Naive thymus-derived CD4-positive, alpha-beta T cell (primary cell): ENCODE data around the gene PRDM16. TPM values are rescaled to one million over a fixed set of nuclear protein-coding genes. Genes with fewer than 3 reads are reported as not detected.
A peak's percentile ranks its signal among the peaks of the same experiment; 100 is the strongest.

Experiments
- ATAC-seq: fragments of 150-1000 bp; cut with Tn5 transposase; 2 replicates; pipeline ENCODE4 v1.10.0; 2021; ENCODE audit warnings: mild to moderate bottlenecking, moderate library complexity
- CTCF ChIA-PET: fragments of 350-600 bp; sonication (Branson Sonifier 250); formaldehyde crosslinking; loops from one replicate; lab custom pipeline; 2021; ENCODE audit warnings: antibody characterized with exemption; lab: Charles Lee
- POLR2A ChIA-PET: fragments of 350-600 bp; sonication (Branson Sonifier 250); formaldehyde crosslinking; loops from one replicate; lab custom pipeline; 2021; ENCODE audit warnings: antibody characterized with exemption, inconsistent platforms; lab: Charles Lee
- DNase-seq, 9 donors: peaks; one replicate each; pipeline versions ENCODE4 v3.0.0 to v3.0.0-alpha.2; 2020 to 2022; ENCODE audit warnings: mixed read lengths in 1 of 9
- H3K27ac ChIP-seq: one replicate; pipeline ENCODE4 v1.7.0; 2013; ENCODE audit warnings: mild to moderate bottlenecking, low read depth, low read length, moderate library complexity
- H3K27me3 ChIP-seq, 2 donors: one replicate each; pipeline ENCODE4 v1.7.0; 2013; ENCODE audit warnings: low read length in 2 of 2, mild to moderate bottlenecking in 2 of 2, moderate library complexity in 2 of 2; ENCODE audit not compliant: control insufficient read depth in 2 of 2, insufficient read depth in 2 of 2
- H3K36me3 ChIP-seq, 3 experiments: 1 replicate in 2 of 3; 2 replicates in 1 of 3; pipeline ENCODE4 v1.7.0; 2013; ENCODE audit warnings: low read length in 3 of 3, mild to moderate bottlenecking in 3 of 3, moderate library complexity in 1 of 3; ENCODE audit not compliant: insufficient read depth in 3 of 3, control insufficient read depth in 2 of 3
- H3K4me1 ChIP-seq, 2 donors: one replicate each; pipeline ENCODE4 v1.7.0; 2013; ENCODE audit warnings: low read length in 2 of 2, mild to moderate bottlenecking in 2 of 2, moderate library complexity in 1 of 2; ENCODE audit not compliant: control insufficient read depth in 2 of 2, insufficient read depth in 2 of 2
- H3K4me3 ChIP-seq: 2 replicates; pipeline ENCODE4 v1.7.0; 2013; ENCODE audit warnings: mild to moderate bottlenecking, low read length
- H3K9me3 ChIP-seq, 3 experiments: 1 replicate in 2 of 3; 2 replicates in 1 of 3; pipeline ENCODE4 v1.7.0; 2013; ENCODE audit warnings: low read length in 3 of 3; ENCODE audit not compliant: control insufficient read depth in 2 of 3
- H3K27ac Mint-ChIP-seq, 9 donors: one replicate each; pipeline ENCODE4 v1.8.0; 2020 to 2022; ENCODE audit warnings: mixed read lengths in 9 of 9, mild to moderate bottlenecking in 8 of 9, moderate library complexity in 5 of 9, inconsistent platforms in 2 of 9
- H3K27me3 Mint-ChIP-seq, 5 donors: one replicate each; pipeline ENCODE4 v1.8.0; 2021 to 2022; ENCODE audit warnings: mixed read lengths in 5 of 5, mild to moderate bottlenecking in 1 of 5
- H3K36me3 Mint-ChIP-seq, 5 donors: one replicate each; pipeline ENCODE4 v1.8.0; 2020 to 2022; ENCODE audit warnings: mixed read lengths in 5 of 5, mild to moderate bottlenecking in 3 of 5, inconsistent platforms in 1 of 5
- H3K4me1 Mint-ChIP-seq, 7 donors: one replicate each; pipeline ENCODE4 v1.8.0; 2020 to 2022; ENCODE audit warnings: mixed read lengths in 7 of 7, mild to moderate bottlenecking in 3 of 7, inconsistent platforms in 1 of 7
- H3K4me3 Mint-ChIP-seq, 10 donors: one replicate each; pipeline ENCODE4 v1.8.0; 2020 to 2022; ENCODE audit warnings: mild to moderate bottlenecking in 10 of 10, mixed read lengths in 10 of 10, moderate library complexity in 6 of 10, inconsistent platforms in 2 of 10
- H3K9me3 Mint-ChIP-seq, 11 donors: one replicate each; pipeline ENCODE4 v1.8.0; 2020 to 2022; ENCODE audit warnings: mixed read lengths in 11 of 11, mild to moderate bottlenecking in 4 of 11, inconsistent platforms in 1 of 11, moderate library complexity in 1 of 11
- intact Hi-C, 2 donors: fragments of 100-400 bp; cut with micrococcal nuclease; formaldehyde crosslinking; loops; one replicate each; pipeline ENCODE4 v1.15.1; 2023
- polyA plus RNA-seq, 2 donors: library from polyadenylated mRNA; unstranded; fragments of 300-500 nt; fragmentation: Illumina TruSeq; gene quantifications; one replicate each; pipeline ENCODE4 v1.2.3, GENCODE V29; 2021
- total RNA-seq, 6 experiments: library from RNA in 5 of 6; stranded (reverse) in 5 of 6; gene quantifications; 1 replicate in 5 of 6; 2 replicates in 1 of 6; pipeline ENCODE4 v1.2.3 and lab custom pipeline; 2021 to 2026

PRDM16 gene
- total and polyA plus RNA-seq, 7 experiments from 2014 or later: 0.05 to 0.61 (median 0.36) TPM; not detected in 2

DNA sequence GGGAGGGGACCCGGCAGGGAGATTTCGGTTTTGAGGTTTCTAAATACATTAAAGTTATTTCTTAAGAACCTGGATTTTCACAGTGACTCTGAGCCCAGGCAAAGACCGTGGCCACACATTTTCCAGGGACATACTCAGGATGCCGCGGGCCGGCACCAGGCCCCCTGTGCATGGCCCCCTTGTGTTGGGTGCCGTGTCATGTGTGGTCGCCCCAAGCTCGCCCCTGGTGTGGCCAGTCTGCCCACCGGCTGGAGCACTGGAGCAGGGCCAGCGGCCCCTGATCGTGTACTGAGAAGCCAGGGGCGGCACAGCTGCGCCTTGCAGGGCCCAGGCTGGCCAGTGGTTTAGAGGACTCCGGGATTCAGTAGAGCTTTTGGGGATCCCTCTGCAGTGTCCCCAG lies 412.0 kb downstream of the PRDM16 start:
- no peak overlapping the region for H3K4me3 Mint-ChIP-seq
- peaks cover 0 to 3% (median 0%) of the 10 kb centered on the region in 11 donors for H3K9me3 Mint-ChIP-seq
- H3K27ac Mint-ChIP-seq: no peak overlapping the region
- Histone ChIP-seq H3K27me3 (no peaks in the 10 kb centered on the region), H3K4me3 (no peak overlapping the region), H3K4me1 (no peaks in the 10 kb centered on the region), H3K9me3 (no peaks in the 10 kb centered on the region), H3K27ac (no peak overlapping the region), H3K36me3 (no peaks in the 10 kb centered on the region)
- ATAC-seq: no peak
- H3K27me3 Mint-ChIP-seq: peaks cover 0 to 3% (median 0%) of the 10 kb centered on the region in 5 donors
- H3K36me3 Mint-ChIP-seq: no peaks in the 10 kb centered on the region
- intact Hi-C loops: no loop called here
- ChIA-PET CTCF (no interaction called here), POLR2A (no interaction called here)
- peaks cover 0 to 3% (median 0%) of the 10 kb centered on the region in 7 donors for H3K4me1 Mint-ChIP-seq
- no peak for DNase-seq

DNA sequence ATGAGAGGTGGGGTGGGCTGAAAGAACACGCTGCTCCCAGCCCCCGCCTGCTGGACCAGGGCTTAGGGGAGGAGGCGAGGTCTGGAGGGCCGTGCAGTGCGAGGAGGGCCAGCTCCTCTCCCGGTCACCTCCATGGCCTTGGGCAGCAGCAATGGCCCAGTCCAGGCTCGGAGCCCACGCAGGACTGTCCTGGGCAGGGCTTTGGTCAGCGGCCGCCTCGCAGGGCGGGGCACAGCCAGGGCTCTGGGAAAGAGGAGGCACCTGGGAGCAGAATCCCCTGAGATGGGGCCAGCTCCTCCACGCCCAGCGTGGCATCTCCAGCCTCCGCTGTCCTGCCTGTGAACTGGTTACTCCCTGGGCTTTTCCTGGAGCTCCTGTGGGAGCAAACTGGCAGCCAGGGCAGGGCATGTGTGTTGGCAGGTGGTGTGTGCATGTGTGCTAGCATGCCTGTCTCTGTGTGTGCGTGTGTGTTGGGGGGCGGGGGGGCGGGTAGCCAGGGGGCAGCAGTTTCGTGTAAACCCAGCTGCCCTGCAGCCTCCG lies 412.9 kb downstream of the PRDM16 start:
- Mint-ChIP-seq H3K27me3 (peaks cover 0 to 3% (median 0%) of the 10 kb centered on the region in 5 donors), H3K9me3 (peaks cover 0 to 6% (median 0%) of the 10 kb centered on the region in 11 donors), H3K4me1 (peaks cover 0 to 3% (median 0%) of the 10 kb centered on the region in 7 donors), H3K27ac (no peak overlapping the region), H3K36me3 (no peaks in the 10 kb centered on the region), H3K4me3 (no peak overlapping the region)
- H3K27ac ChIP-seq: no peak overlapping the region
- ChIA-PET CTCF (interaction anchor here (0.6 kb wide), 1 partner anchor 25 kb away, joined by 3 read pairs; no protein-coding TSS in a partner anchor), POLR2A (no interaction called here)
- intact Hi-C loops: no loop called here
- H3K27me3 ChIP-seq: no peaks in the 10 kb centered on the region
- H3K4me3 ChIP-seq: no peak overlapping the region
- H3K4me1 ChIP-seq: no peaks in the 10 kb centered on the region
- DNase-seq (no peak), ATAC-seq (no peak)
- no peaks in the 10 kb centered on the region for H3K36me3 ChIP-seq
- no peaks in the 10 kb centered on the region for H3K9me3 ChIP-seq

DNA sequence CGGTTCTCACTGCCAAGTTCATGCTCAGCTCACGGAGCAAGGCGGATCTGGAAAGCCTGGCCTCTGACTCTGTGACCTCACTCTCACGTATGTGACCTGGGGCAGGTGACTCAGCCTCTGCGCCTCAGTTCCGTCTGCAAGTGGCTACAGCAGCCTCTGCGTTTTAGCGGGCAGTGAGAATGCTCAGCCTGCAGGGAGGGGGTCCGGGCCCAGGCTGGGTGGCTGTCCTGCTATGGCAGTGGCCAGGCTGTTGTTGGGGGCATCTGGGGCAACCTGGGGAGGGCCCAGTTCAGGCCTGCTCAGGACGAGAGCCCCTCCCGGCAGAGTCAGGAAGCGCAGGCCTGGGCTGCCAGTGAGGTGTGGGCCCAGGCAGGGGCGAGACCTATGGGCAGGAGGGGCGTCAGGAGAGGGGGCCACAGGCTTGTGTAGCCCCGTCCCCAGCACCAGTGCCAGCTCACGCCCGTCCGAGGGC lies 413.4 kb downstream of the PRDM16 start:
- no peak overlapping the region for H3K27ac ChIP-seq
- peaks cover 0 to 3% (median 0%) of the 10 kb centered on the region in 5 donors for H3K27me3 Mint-ChIP-seq
- peaks cover 0 to 3% (median 0%) of the 10 kb centered on the region in 7 donors for H3K4me1 Mint-ChIP-seq
- peaks cover 0 to 9% (median 2%) of the 10 kb centered on the region in 11 donors for H3K9me3 Mint-ChIP-seq
- CTCF ChIA-PET: no interaction called here
- no peak overlapping the region for H3K27ac Mint-ChIP-seq
- H3K36me3 ChIP-seq: no peaks in the 10 kb centered on the region
- H3K27me3 ChIP-seq: no peaks in the 10 kb centered on the region
- ATAC-seq (no peak), DNase-seq (no peak)
- peaks cover 0 to 4% (median 0%) of the 10 kb centered on the region in 5 donors for H3K36me3 Mint-ChIP-seq
- no peak overlapping the region for H3K4me3 Mint-ChIP-seq
- H3K9me3 ChIP-seq: no peaks in the 10 kb centered on the region
- no peaks in the 10 kb centered on the region for H3K4me1 ChIP-seq
- intact Hi-C loops: no loop called here
- H3K4me3 ChIP-seq: no peak overlapping the region
- POLR2A ChIA-PET: no interaction called here

DNA sequence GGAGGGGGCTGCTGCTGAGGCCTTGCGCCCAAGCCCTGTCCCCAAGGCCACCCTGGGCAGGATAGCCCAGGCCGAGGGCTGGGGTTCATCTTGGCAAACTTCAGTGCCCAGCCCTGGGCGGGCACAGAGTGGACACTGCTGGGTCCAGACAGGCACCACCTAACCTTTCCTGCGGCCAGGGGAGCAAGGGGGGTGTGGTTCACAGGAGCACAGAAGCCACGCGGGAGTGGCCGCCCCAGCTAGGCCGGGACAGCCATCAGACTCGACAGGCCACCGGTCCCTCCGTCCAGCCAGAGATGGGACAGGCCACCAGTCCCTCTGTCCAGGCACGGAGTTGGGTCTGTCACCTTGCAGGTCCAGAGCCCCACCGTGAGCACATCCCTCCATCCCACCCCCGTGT lies 414.4 kb downstream of the PRDM16 start:
- Histone ChIP-seq H3K27me3 (no peaks in the 10 kb centered on the region), H3K4me3 (no peak overlapping the region), H3K36me3 (no peaks in the 10 kb centered on the region), H3K9me3 (peaks cover 0 to 4% (median 0%) of the 10 kb centered on the region in 3 experiments), H3K4me1 (no peaks in the 10 kb centered on the region), H3K27ac (no peak overlapping the region)
- H3K4me3 Mint-ChIP-seq: no peak overlapping the region
- ATAC-seq (no peak), DNase-seq (no peak)
- peaks cover 0 to 7% (median 0%) of the 10 kb centered on the region in 5 donors for H3K36me3 Mint-ChIP-seq
- H3K27ac Mint-ChIP-seq: no peak overlapping the region
- ChIA-PET POLR2A (no interaction called here), CTCF (no interaction called here)
- H3K4me1 Mint-ChIP-seq: peaks cover 0 to 3% (median 0%) of the 10 kb centered on the region in 7 donors
- peaks cover 0 to 3% (median 0%) of the 10 kb centered on the region in 5 donors for H3K27me3 Mint-ChIP-seq
- intact Hi-C loops: loop anchor here in 1 of 2 donors (1.0 kb wide), 1 partner anchor 30 kb away; no protein-coding TSS in a partner anchor
- peaks cover 0 to 15% (median 3%) of the 10 kb centered on the region in 11 donors for H3K9me3 Mint-ChIP-seq

DNA sequence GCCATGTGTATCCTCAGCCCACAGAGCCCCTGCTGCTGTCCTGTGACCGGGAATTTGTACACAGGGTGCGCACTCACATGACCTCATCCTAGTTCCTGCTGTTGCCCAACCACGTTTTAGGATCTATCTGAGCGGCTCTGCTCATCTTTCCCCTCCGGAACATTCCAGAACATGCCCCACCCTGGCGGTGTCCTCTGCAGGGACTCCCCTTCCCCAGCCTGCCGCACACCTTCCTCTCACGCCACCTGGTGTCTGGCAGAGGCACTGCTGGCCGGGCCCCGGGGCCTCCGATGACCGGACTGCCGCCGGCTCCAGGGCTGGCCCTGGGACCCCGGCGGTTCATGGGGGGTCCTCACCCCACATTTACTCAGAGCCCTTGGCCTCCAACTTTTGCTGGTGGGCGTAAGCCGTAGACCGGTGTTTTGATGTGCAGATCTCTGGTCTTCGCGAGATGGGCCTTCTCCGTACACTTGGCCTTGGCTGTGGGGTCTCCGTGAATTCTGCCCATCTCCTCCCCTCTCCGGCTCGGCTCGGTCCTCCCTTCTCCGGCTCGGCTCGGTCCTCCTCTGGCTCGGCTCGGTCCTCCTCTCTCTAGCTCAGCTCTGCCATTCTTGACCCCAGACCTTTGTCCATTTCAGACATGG lies 414.9 kb downstream of the PRDM16 start:
- peaks cover 0 to 10% (median 0%) of the 10 kb centered on the region in 3 experiments for H3K9me3 ChIP-seq
- peaks cover 0 to 2% (median 0%) of the 10 kb centered on the region in 3 experiments for H3K36me3 ChIP-seq
- no peak overlapping the region for H3K4me3 ChIP-seq
- no peak overlapping the region for H3K27ac ChIP-seq
- H3K9me3 Mint-ChIP-seq: peaks cover 0 to 20% (median 5%) of the 10 kb centered on the region in 11 donors
- H3K36me3 Mint-ChIP-seq: peaks cover 0 to 13% (median 5%) of the 10 kb centered on the region in 5 donors
- H3K27me3 Mint-ChIP-seq: peaks cover 0 to 3% (median 0%) of the 10 kb centered on the region in 5 donors
- H3K4me1 ChIP-seq: no peaks in the 10 kb centered on the region
- ATAC-seq (peak; percentile 59), DNase-seq (peak in 7 of 9 donors; percentile 21 to 64 (median 33))
- H3K27ac Mint-ChIP-seq: peak overlapping the region in 2 of 9 donors; percentile 46 to 60
- CTCF ChIA-PET: interaction anchor here (0.7 to 0.9 kb wide), 3 partner anchors 135 to 1003 kb away, joined by 3 to 4 read pairs (median 4); no protein-coding TSS in a partner anchor
- POLR2A ChIA-PET: no interaction called here
- no peaks in the 10 kb centered on the region for H3K27me3 ChIP-seq
- peak overlapping the region in 1 of 10 donors; percentile 21 for H3K4me3 Mint-ChIP-seq
- intact Hi-C loops: loop anchor here (1.0 kb wide), 1 partner anchor 31 kb away; no protein-coding TSS in a partner anchor
- peaks cover 0 to 3% (median 0%) of the 10 kb centered on the region in 7 donors for H3K4me1 Mint-ChIP-seq

DNA sequence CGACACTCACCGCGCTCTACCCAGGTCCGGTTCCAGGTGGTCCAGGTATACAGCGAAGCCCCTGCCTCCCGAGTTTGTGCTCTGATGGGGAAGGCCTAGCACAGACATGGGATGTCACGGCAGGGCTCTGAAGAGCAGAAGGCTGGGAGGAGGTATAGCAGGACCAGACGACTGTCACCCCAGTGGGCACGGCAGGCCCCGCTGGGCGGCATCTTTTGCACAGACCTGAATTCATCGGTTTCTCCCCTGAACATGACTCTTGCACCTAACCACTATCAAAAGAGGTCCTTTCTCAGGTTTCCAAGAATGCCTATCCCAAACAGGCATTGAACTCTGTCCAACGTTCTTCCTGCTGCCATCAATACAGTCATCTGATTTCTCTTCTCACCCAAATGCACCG lies 416.0 kb downstream of the PRDM16 start:
- peaks cover 0 to 24% (median 7%) of the 10 kb centered on the region in 11 donors for H3K9me3 Mint-ChIP-seq
- peaks cover 0 to 12% (median 0%) of the 10 kb centered on the region in 3 experiments for H3K36me3 ChIP-seq
- intact Hi-C loops: no loop called here
- ChIA-PET CTCF (no interaction called here), POLR2A (no interaction called here)
- H3K4me3 Mint-ChIP-seq: no peak overlapping the region
- peaks cover 0 to 3% (median 0%) of the 10 kb centered on the region in 5 donors for H3K27me3 Mint-ChIP-seq
- no peak overlapping the region for H3K27ac Mint-ChIP-seq
- ATAC-seq (no peak), DNase-seq (no peak)
- no peak overlapping the region for H3K4me3 ChIP-seq
- peaks cover 0 to 11% (median 0%) of the 10 kb centered on the region in 3 experiments for H3K9me3 ChIP-seq
- H3K4me1 ChIP-seq: no peaks in the 10 kb centered on the region
- peaks cover 0 to 16% (median 8%) of the 10 kb centered on the region in 5 donors for H3K36me3 Mint-ChIP-seq
- H3K4me1 Mint-ChIP-seq: peaks cover 0 to 3% (median 0%) of the 10 kb centered on the region in 7 donors
- no peak overlapping the region for H3K27ac ChIP-seq
- H3K27me3 ChIP-seq: no peaks in the 10 kb centered on the region
